HG03108 (cell line): ENCODE data around the gene RBM10.
"Not testable (repeated sequence)": the region's sequence is repeated elsewhere in the genome, so short reads cannot be mapped to it uniquely, and the experiment has no call there.

Experiments
- ATAC-seq: cut with Tn5 transposase; IDR thresholded peaks from one replicate; pipeline ENCODE4 v1.9.1; 2021; ENCODE audit warnings: moderate library complexity; ENCODE audit not compliant: unreplicated experiment

The RBM10 gene, protein sequence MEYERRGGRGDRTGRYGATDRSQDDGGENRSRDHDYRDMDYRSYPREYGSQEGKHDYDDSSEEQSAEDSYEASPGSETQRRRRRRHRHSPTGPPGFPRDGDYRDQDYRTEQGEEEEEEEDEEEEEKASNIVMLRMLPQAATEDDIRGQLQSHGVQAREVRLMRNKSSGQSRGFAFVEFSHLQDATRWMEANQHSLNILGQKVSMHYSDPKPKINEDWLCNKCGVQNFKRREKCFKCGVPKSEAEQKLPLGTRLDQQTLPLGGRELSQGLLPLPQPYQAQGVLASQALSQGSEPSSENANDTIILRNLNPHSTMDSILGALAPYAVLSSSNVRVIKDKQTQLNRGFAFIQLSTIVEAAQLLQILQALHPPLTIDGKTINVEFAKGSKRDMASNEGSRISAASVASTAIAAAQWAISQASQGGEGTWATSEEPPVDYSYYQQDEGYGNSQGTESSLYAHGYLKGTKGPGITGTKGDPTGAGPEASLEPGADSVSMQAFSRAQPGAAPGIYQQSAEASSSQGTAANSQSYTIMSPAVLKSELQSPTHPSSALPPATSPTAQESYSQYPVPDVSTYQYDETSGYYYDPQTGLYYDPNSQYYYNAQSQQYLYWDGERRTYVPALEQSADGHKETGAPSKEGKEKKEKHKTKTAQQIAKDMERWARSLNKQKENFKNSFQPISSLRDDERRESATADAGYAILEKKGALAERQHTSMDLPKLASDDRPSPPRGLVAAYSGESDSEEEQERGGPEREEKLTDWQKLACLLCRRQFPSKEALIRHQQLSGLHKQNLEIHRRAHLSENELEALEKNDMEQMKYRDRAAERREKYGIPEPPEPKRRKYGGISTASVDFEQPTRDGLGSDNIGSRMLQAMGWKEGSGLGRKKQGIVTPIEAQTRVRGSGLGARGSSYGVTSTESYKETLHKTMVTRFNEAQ

DNA sequence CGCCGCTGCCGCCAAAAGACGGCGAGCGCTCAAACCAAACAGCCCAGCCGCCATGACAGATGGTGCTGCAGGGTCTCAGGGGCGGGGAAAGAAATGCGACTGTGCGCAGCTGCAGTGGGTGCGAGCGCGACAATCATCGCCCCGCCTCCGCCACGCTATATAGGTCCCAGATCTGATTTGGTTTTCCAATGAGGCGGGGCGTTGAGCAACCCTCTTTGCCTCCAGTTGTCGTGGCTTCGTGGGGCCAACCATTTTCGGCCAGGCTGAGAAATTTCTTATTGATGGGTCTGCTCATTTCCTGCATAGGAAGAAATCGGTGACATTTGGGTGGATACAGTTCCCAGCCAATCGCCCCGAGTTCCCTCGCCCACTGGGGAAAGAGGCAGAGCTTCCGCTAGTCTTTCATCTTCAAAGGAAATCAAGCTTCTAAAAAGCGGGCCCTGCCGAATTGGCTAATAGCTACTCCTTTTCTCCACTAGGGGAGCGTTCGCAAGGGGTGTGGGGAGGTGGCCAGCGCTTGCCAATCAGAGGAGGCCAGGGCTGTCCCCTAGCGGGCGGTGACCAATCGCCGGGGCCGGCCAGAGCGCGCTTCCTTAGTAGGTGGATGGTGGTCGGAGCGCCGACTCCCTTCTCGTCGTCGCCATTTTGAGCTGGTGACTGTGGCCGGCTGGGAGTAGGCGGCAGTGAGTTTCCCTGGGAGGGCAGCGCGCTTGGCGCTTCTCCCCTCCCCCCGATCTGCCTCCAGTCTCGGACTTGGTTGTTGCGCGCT, at the start of gene RBM10, which contains the start of gene NDUFB11:
RBM10 (plus strand) TSS at position 596 of the 769 bp plus-strand sequence. CDS start 2,261 bp downstream, outside the sequence.
NDUFB11 (minus strand) TSS at position 77 of the 769 bp plus-strand sequence; CDS start at position 54, 23 bp downstream.
- ATAC-seq = peak; percentile 81

DNA sequence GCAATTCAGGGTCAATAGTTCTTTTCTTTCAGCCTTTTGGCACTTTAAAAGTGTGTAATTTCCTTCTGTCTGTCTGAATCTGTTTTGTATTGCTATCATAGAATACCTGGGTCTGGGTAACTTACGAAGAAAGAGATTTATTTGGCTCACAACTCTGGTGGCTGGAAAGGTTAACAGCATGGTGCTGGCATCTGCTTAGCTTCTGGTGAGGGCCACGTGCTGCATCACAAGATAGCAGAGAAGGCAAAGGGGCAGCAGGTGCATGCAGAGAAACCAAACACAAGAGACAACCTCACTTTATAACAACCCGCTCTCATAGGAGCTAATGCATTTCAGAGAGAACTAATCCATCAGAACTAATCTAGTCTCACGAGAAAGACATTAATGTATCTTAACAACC, 48.0 kb upstream of the RBM10 start:
- no peak for ATAC-seq

DNA sequence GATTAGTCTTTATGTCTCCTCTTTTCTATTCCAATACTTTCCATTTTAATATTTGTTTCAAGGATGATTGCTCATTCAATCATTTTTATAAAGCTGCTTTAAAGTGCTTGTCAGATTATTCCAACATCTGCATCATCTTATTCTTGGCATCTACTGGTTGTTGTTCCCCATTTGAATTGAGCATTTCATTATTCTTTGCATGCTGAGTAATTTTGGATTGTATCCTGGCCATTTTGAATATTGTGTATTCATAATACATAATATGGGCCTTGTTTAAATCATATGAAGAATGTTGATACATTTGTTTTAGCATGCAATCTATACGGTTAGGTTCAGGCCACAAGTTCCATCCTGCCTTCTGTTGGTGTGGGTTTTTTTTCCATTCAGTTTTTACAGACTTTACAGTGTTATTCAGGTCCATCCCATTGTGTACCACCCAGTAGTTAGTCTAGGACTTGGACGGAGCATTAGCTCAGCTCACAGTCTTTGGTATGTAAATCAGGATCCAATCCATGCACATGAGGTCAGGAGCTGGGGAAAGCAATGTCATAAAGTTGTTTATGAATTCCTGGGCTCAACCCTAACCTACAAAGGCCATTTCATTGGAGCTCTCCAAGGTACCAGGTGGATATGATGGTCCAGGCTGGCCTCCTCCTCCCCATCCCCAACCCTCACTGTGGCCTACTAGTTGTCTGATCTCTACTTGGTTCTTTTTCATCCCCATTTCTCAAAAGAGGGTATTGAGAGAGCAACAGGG, 46.5 kb upstream of the RBM10 start:
- ATAC-seq = no peak

DNA sequence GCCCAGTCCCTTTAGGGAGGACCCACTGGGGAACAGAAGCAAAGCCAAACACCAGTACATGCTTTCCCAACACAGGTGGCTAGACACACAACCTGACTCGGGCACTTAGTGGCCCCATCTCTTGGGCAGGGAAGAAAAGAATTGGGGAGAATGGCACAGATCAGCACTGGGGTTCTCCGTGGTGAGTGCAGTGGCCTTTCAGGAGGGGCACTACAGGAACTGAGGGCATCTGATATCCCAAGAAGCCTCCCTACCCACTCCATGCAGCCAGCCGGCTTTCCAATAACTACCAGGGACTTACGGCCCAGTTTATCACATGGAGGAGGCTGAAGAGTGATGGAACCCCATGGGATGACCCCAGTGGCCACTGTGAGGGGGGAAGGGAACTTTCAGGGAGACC, 43.8 kb upstream of the RBM10 start:
- ATAC-seq = no peak

DNA sequence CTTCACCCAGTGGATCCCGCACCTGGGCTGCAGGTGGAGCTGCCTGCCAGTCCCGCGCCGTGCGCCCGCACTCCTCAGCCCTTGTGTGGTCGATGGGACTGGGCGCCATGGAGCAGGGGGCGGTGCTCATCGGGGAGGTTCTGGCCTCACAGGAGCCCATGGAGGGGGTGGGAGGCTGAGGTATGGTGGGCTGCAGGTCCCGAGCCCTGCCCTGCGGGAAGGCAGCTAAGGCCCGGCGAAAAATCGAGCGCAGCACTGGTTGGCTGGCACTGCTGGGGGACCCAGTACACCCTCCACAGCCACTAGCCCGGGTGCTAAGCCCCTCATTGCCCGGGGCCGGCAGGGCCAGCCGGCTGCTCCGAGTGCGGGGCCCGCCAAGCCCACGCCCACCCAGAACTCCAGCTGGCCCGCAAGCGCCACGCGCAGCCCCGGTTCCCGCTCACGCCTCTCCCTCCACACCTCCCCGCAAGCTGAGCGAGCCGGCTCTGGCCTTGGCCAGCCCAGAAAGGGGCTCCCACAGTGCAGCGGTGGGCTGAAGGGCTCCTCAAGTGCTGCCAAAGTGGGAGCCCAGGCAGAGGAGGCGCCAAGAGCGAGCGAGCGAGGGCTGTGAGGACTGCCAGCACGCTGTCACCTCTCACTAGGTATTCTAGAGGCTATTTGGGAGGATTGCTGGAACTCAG, 33.9 kb upstream of the RBM10 start:
- ATAC-seq = not testable (repeated sequence)

DNA sequence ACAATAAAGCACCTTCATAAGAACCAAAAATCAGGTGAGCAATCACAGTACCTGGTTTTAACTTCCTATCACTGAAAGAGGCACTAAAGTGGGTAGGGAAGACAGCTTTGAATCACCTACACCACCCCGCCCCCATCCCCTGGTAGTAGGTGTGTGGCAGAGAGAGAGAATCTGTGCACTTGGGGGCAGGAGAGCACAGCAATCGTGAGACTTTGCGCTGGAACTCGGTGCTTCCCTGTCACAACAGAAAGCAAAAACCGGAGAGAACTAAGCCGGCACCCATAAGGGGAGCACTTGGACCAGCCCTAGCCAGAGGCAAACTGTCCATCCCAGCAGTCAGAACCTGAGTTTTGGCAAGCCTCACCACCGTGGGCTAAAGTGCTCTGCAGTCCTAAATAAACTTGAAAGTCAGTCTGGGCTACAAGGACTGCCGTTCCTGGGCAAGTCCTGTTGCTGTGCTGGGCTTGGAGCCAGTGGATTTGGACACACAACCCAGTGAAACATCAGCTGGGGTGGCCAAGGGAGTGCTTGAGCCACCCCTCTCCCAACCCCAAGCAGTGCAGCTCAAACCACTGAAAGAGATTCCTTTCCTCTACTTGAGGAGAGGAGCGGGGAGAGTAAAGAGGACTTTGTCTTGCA, 32.6 kb upstream of the RBM10 start:
- ATAC-seq = no peak

DNA sequence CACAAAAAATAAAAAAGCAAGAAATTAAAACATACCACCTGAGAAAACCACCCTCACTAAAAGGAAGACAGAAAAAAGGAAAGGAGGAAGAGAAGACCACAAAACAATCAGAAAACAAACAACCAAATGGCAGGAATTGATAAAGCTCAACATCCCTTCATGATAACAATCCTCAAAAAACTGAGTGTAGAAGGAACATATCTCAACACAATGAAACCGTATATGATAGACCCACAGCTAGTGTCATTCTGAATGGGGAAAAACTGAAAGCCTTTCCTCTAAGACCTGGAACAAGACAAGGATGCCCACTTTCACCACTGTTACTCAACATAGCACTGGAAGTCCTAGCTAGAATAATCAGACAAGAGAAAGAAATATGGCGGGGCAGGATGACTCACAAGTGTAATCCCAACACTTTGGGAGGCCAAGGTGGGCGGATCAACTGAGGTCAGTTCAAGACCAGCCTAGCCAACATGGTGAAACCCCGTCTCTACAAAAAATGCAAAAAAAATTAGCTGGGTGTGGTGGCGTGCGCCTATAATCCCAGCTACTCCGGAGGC, 28.4 kb upstream of the RBM10 start:
- ATAC-seq = not testable (repeated sequence)

DNA sequence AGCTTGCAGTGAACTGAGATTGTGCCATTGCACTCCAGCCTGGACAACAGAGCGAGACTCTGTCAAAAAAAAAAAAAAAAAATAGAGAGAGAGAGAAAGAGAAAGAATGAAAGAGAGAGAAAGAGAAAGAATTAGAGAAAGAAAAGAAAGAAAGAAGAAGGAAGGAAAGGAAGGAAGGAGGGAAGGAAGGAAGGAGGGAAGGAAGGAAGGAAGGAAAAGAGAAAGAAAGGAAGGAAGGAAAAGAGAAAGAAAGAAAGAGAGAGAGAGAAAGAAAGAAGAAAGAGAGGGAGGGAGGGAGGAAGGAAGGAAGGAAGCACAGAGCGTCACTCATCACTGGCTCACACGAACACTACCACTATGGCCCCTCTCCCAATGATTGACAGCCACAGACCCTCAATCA, 20.6 kb upstream of the RBM10 start:
- ATAC-seq = not testable (repeated sequence)

DNA sequence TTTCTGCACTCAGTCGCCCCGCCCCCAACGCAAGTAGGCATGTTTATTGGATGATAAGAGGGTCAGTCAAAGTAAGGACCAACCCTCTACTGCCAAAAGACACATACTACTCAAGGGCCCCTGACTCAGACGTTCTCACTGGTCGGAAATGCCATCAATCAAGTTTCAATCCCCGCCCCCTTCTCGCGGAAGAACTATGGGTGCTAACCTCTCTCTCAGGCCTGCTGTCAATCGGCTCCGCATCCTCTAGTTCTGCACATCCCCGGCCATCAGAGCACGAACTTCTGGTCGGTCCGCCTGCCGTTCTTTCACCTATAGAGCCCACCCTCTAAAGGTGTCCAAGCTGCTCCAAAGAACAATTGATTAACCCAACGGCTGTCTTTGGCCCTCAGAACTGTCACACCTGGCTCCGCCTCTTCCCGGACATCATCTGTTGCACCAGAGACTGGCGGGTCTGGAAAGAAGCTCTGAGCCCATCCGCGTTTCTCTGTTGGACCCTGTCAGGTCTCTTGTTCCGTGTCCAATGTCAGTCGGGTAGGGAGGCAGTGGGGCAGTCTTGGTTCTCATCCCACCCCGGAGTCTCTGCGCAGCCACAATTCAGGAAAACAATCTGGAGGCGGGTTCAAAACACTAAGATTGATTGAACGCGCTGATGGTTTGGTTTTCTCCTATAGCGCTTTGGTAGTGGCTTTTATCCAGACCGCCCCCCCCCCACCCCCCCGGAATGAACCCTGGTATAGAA, 15.7 kb upstream of the RBM10 start:
- ATAC-seq = peak; percentile 95

DNA sequence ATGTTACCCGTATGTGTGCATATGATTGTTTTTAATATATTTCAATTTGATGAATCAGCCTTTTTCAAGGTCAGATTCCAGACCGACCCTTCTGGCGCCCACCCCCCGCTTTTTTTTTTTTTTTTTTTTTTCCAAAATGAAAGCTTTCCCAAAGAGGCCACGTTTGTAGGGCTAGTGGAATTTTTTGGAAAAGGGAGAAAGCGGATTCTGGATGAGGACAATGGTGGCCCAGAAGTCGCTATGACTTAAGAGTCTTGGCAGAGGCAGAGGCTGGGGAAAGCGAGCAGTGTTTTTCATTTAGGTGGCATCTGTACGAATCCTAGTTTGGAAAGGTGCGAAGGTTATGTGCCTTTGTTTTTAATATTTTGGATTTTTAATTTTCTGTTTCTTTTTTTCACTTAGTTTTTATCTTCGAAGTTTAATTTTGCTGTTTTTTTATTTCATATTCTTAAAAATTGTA, 15.1 kb upstream of the RBM10 start:
- no peak for ATAC-seq

DNA sequence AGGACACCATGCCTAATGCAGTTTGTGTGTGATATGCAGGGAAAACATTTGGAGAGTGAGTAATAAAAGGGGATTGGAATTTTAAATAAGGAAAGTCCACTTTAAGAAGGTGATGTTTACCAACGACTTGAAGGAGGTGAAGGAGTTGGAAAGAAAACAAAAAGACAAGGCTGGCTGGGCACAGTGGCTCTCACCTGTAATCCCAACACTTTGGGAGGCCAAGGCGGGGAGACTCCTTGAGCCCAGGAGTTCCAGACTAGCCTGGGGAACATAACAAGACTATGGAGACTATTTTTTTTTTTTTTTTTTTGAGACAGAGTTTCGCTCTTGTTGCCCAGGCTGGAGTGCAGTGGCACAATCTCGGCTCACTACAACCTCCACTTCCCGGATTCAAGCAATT, 11.5 kb upstream of the RBM10 start:
- ATAC-seq = no peak

DNA sequence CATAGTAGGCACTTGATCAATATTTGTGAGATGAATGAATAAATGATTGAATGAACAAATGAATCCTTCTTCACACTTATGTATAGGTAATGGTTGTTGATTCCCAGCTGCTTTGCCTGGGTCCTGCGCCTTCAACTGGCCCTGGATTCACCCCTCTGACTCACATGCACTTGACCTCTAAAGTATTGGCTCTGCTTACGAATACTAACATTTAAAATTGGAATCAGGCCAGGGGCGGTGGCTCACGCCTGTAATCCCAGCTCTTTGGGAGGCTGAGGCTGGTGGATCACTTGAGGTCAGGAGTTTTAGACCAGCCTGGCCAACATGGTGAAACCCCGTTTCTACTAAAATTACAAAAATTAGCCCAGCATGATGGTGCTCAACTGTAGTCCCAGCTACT, 9.4 kb upstream of the RBM10 start:
- ATAC-seq = not testable (repeated sequence)

DNA sequence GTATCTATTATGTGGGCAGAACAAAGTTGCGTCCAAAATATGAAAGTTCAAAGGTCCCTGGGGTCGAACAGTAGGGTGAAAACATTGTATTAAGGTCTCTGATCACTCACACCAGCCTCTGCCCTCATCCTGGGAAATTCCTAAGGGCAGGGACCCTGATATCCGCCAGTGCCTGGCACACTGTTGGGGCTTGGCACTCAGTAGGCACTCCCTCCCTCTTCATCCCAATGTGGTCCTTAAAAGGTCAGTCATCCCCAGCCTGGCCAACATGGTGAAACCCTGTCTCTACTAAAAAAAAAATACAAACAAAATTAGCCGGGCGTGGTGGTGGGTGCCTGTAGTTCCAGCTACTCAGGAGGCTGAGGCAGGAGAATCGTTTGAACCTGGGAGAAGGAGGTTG, 6.8 kb upstream of the RBM10 start:
- no peak for ATAC-seq

DNA sequence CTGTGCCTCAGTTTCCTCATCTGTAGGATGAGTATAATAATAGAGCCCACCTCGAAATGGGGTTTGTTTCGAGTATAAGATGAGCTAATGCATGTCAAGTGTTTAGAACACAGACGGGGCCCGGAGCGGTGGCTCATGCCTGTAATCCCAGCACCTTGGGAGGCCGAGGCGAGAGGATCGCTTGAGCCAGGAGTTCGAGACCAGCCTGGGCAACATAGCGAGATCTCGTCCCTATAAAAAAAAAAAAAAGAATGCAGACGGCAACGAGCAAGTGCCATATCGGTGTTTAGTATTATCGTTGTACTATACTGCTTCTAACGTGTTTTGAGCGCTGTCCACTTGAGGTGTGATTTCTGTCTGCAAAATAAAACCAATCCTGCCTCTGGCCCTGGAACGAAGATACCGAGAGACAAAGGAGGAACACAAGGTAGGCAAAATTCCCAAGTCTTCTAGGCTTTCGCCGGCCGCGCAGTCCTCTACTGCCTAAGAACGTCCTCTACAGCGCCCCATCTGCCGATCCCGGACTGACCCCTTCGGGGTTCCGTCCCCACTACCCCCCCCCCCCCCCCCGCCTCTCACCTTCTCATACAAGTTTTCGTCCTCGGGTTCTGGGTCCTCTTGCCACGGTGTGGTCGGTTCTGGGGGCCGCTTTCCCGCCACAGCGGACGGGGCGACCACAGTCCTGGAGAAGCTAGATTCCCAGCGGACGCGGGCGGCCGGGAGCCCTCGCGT, 961 bp upstream of the RBM10 start:
- peak; percentile 1 for ATAC-seq

DNA sequence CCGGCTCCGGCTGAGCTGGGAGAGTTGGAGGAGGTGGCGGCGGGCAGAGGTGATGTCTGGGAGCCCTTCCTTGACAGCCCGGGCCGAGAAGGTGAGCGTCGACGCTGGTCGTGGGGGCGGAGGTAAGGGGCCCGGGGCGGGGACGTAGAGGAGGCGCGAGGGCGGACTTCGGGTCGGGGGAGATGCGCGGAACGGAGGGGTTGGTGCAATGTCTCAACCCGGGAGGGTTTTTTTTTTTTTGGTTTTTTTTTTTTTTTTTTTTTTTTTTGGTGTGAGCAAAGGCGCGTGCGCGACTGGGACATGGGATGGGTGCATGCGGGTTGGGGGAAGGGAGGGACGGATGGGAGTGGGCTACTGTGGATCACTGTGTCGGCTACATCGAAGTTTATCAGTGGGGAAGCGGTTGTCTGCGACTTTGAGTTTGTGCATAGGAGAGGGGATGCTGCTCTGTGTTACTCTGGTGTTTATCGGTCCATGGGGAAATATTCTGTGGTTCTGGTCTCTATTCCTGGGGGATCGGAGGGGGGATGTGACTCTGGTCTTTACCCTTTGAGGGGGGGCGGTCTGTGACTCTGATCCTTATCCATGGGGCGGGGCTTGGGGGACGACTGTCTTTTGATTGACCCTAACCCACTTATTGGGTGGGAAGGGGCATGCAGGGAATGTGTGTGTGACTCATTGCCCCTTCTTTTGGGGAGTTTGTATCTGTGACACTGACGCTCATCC, 537 bp downstream of the RBM10 start:
- peak; percentile 21 for ATAC-seq

DNA sequence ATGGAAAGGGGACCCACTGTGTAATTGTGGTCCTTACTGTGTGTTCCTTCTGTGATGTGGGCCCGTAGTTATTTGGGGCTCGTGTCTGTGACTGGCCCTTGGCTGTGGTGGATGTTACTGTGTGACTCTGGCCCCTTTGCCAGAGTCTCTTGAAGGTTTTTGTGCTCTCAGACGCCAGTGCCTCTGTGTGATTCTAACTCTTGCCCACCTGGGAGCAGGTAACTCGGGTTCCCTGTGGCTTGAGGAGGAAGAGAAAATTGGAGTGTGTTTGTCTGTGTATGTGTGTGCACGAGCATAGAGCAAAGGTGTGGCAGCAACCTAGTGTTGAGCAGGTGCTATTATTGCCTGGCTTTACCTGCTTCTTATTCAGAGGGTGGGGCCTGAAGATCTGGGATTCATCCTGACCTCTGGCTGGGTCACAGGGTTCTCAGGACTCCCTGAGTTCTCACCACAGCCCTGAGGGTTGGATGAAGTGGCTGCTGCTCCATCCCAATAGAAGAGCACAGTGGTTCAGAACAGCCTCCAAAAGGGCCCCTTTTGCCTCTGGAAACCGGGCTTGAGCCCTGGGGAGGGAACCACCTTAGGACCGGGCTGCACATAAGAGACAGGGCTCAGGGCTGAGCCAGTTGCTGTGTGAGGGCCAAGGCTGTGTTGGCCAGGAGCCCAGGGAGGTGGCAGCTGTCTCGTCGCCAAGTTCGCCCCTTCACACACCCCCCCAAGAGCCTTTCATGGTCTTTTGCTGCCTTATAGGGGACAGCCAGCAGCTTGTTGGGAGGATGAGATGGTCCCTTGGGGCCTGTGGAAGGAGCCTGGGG, 1.3 kb downstream of the RBM10 start:
- ATAC-seq = no peak
